GM10248 (cell line): ENCODE measurements around the gene ESR1.

Experiments
- CTCF ChIA-PET: fragments of 300-600 bp; sonication (Branson Sonifier 250); formaldehyde crosslinking; extraction: SDS; loops from one replicate; lab custom pipeline; 2021; ENCODE audit warnings: antibody characterized with exemption; lab: Yijun Ruan, JAX
- POLR2A ChIA-PET: fragments of 350-650 bp; sonication (Branson Sonifier 250); formaldehyde crosslinking; extraction: SDS; loops from one replicate; lab custom pipeline; 2020; ENCODE audit warnings: antibody characterized with exemption; lab: Yijun Ruan, JAX
- DNase-seq: peaks from one replicate; pipeline ENCODE4 v3.0.0; 2012; ENCODE audit errors: extremely low spot score
- CTCF ChIP-seq: IDR thresholded peaks from 2 replicates; pipeline ENCODE4 v1.5.1; 2012; ENCODE audit warnings: mild to moderate bottlenecking, low read depth; ENCODE audit errors: extremely low read depth, missing control alignments, control extremely low read depth

Gene ESR1

GRCh38 chr6:151796842-151797530 is 10.5 kb upstream of the ESR1 start:
- no peak for DNase-seq
- ChIA-PET CTCF (interaction anchor here (1.1 kb wide), 1 partner anchor 35 kb away, joined by 3 read pairs; no protein-coding TSS in a partner anchor), POLR2A (no interaction called here)
- no peak for TF ChIP-seq CTCF

GRCh38 chr6:151803743-151804142 is 3.7 kb upstream of the ESR1 start:
- no peak for DNase-seq
- TF ChIP-seq CTCF: no peak
- CTCF ChIA-PET: no interaction called here
- POLR2A ChIA-PET: no interaction called here

GRCh38 chr6:151804585-151805285 is 2.7 kb upstream of the ESR1 start:
- CTCF ChIA-PET: interaction anchor here (1.6 kb wide), 1 partner anchor 12 kb away, joined by 5 read pairs; no protein-coding TSS in a partner anchor
- DNase-seq: no peak
- POLR2A ChIA-PET: no interaction called here
- no peak for TF ChIP-seq CTCF

- ChIA-PET CTCF (interaction anchor here (1.6 kb wide), 1 partner anchor 11 kb away, joined by 5 read pairs; no protein-coding TSS in a partner anchor), POLR2A (no interaction called here)
- DNase-seq: no peak
- TF ChIP-seq CTCF: no peak
Measured at GRCh38 chr6:151805286-151805840, 2.1 kb upstream of the ESR1 start.

GRCh38 chr6:151806757-151807512 is 547 bp upstream of the ESR1 start:
- ChIA-PET CTCF (interaction anchor here (2.0 kb wide), 1 partner anchor 11 kb away, joined by 5 read pairs; no protein-coding TSS in a partner anchor), POLR2A (no interaction called here)
- TF ChIP-seq CTCF: no peak
- no peak for DNase-seq

GRCh38 chr6:151808371-151809241 is 1.1 kb downstream of the ESR1 start:
- POLR2A ChIA-PET: no interaction called here
- DNase-seq: no peak
- CTCF ChIA-PET: interaction anchor here (2.0 kb wide), 1 partner anchor 9 kb away, joined by 5 read pairs; no protein-coding TSS in a partner anchor
- TF ChIP-seq CTCF: no peak
